Testis (tissue), 2 donors: ENCODE data around the gene TTC5.

Experiments used
- POLR2A ChIP-seq: fragments of 450-650 bp; IDR thresholded peaks from one replicate; pipeline ENCODE4 v1.6.1; 2017; ENCODE audit warnings: antibody characterized with exemption, mild to moderate bottlenecking, moderate library complexity
- TF ChIP-seq, protein P1 (sequence below), 3 experiments: fragments of 450-650 bp in 2 of 3; fragments of 200-600 bp in 1 of 3; sonication (generic) in 1 of 3; IDR thresholded peaks; one replicate each; pipeline ENCODE4 v1.5.1; 2016 to 2019; ENCODE audit warnings: antibody characterized with exemption in 3 of 3, mild to moderate bottlenecking in 2 of 3, moderate library complexity in 1 of 3

DNA sequence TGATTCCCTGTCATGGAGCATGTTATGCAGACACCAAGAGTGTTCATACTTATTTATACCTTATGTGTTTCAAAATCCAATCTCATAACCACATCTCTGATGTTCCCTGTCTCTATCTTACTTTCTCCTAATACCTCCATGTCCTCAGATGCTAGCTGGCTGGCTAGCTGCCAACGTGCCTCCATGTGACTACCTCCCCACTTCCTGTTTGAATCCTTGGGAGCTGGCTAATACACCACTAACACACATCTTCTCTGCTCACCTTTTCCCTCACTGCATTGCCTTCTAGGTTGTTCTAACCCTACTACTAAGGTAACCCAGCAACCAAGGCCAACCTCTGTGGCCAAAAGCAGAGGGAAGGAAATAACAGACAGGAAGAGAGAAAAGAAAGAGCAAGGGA is 27.3 kb downstream of the TTC5 start:
- no peak for TF ChIP-seq POLR2A
- TF ChIP-seq, protein P1, sequence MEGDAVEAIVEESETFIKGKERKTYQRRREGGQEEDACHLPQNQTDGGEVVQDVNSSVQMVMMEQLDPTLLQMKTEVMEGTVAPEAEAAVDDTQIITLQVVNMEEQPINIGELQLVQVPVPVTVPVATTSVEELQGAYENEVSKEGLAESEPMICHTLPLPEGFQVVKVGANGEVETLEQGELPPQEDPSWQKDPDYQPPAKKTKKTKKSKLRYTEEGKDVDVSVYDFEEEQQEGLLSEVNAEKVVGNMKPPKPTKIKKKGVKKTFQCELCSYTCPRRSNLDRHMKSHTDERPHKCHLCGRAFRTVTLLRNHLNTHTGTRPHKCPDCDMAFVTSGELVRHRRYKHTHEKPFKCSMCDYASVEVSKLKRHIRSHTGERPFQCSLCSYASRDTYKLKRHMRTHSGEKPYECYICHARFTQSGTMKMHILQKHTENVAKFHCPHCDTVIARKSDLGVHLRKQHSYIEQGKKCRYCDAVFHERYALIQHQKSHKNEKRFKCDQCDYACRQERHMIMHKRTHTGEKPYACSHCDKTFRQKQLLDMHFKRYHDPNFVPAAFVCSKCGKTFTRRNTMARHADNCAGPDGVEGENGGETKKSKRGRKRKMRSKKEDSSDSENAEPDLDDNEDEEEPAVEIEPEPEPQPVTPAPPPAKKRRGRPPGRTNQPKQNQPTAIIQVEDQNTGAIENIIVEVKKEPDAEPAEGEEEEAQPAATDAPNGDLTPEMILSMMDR (IDR thresholded peaks at IDR 0.05): no peak
